Measurements from ENCODE around the gene XXYLT1.

DNA sequence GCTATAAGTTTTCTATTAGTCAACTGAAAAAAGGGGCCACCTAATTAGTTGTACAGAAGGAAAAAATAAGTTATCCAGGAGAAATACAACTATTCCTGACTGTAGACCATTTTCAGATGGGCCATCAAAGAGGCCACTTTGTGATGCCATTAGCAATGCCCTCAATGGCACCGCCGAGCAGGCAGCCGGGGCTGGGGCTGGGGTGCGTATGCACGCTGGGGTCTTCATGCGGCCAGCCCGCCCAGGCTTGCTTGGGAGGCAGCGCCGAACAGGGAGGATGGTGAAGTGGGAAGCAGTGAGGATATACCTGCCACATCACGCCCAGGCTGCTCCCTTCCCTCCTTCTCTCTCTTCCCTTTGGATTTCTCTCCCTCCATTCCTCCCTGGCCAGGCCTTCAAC is 128.4 kb downstream of the XXYLT1 start:
- TF ChIP-seq ZNF211 (tag by site-specific recombination; IDR thresholded peaks at IDR 0.05; ENCODE audit: low read depth): no peak
- TF ChIP-seq ZNF768 (tag by site-specific recombination; IDR thresholded peaks at IDR 0.05): no peak
- no peak for TF ChIP-seq CTCF (tag by site-specific recombination; IDR thresholded peaks at IDR 0.05)
- TF ChIP-seq ZBTB7A (tag by site-specific recombination; IDR thresholded peaks at IDR 0.05; ENCODE audit: low read depth): no peak
- TF ChIP-seq ZNF274 (IDR thresholded peaks at IDR 0.05; ENCODE audit: low read length): no peak
- no peak for TF ChIP-seq ZNF274 (tag by site-specific recombination; IDR thresholded peaks at IDR 0.05; ENCODE audit: borderline replicate concordance)
- TF ChIP-seq, protein P1, sequence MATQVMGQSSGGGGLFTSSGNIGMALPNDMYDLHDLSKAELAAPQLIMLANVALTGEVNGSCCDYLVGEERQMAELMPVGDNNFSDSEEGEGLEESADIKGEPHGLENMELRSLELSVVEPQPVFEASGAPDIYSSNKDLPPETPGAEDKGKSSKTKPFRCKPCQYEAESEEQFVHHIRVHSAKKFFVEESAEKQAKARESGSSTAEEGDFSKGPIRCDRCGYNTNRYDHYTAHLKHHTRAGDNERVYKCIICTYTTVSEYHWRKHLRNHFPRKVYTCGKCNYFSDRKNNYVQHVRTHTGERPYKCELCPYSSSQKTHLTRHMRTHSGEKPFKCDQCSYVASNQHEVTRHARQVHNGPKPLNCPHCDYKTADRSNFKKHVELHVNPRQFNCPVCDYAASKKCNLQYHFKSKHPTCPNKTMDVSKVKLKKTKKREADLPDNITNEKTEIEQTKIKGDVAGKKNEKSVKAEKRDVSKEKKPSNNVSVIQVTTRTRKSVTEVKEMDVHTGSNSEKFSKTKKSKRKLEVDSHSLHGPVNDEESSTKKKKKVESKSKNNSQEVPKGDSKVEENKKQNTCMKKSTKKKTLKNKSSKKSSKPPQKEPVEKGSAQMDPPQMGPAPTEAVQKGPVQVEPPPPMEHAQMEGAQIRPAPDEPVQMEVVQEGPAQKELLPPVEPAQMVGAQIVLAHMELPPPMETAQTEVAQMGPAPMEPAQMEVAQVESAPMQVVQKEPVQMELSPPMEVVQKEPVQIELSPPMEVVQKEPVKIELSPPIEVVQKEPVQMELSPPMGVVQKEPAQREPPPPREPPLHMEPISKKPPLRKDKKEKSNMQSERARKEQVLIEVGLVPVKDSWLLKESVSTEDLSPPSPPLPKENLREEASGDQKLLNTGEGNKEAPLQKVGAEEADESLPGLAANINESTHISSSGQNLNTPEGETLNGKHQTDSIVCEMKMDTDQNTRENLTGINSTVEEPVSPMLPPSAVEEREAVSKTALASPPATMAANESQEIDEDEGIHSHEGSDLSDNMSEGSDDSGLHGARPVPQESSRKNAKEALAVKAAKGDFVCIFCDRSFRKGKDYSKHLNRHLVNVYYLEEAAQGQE (tag by site-specific recombination; IDR thresholded peaks at IDR 0.05): no peak
- TF ChIP-seq YY2 (tag by site-specific recombination; IDR thresholded peaks at IDR 0.05): no peak
- no peak for TF ChIP-seq ZNF121 (tag by site-specific recombination; IDR thresholded peaks at IDR 0.05)
- no peak for TF ChIP-seq FEZF1 (tag by site-specific recombination; IDR thresholded peaks at IDR 0.05)
- no peak for TF ChIP-seq SCRT1 (tag by site-specific recombination; IDR thresholded peaks at IDR 0.05; ENCODE audit: borderline replicate concordance)
- no peak for TF ChIP-seq ZNF133 (tag by site-specific recombination; IDR thresholded peaks at IDR 0.05)
- no peak for TF ChIP-seq ZNF670 (tag by site-specific recombination; IDR thresholded peaks at IDR 0.05; ENCODE audit: low read depth)
- TF ChIP-seq GLIS1 (tag by site-specific recombination; IDR thresholded peaks at IDR 0.05): no peak
- TF ChIP-seq ZNF24 (tag by site-specific recombination; IDR thresholded peaks at IDR 0.05): no peak

Data from HEK293 (cell line).